ENCODE measurements around the gene GRID2.

DNA sequence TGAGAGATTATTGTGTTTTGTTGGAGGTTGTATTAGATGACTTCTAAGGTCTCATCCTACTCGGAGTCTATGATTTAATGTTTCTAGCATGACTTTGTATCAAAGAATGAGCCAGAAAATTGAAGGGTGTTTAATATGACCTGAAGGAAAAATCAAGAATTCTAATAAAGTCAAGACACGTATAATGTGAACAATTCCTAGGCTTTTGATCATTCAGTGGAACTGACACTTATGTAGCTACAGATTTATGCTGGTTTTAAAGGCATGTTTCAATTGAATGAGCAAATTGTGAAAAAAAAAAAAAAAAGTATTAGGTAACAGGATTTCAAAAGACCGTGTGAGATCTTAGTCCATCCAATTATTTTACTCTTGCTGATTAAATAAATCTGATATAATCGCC is 64.9 kb downstream of the GRID2 start:
- TF ChIP-seq CTCF (IDR thresholded peaks at IDR 0.05) (no peak), POLR2A (IDR thresholded peaks at IDR 0.05) (no peak)
